Measurements from ENCODE around the gene DTX3L. TPM values are rescaled to one million over a fixed set of nuclear protein-coding genes. Genes with fewer than 3 reads are reported as not detected.
"Not testable (repeated sequence)": the region's sequence is repeated elsewhere in the genome, so short reads cannot be mapped to it uniquely, and the experiment has no call there.

The DTX3L gene
- total RNA-seq, 4 donors from 2014 or later: 21.6 to 33.5 (median 21.8) TPM

- Histone ChIP-seq H3K27me3 (no peaks in the 10 kb centered on the region), H3K4me3 (peak overlapping the region; percentile 75 to 93 (median 88)), H3K27ac (replicated peaks in 1 of 4) (peak overlapping the region; percentile 90 to 97 (median 95)), H3K9me3 (no peaks in the 10 kb centered on the region), H3K4me1 (peaks cover 23 to 68% (median 52%) of the 10 kb centered on the region in 4 donors), H3K36me3 (peaks cover 0 to 37% (median 34%) of the 10 kb centered on the region in 4 donors)
- TF ChIP-seq CTCF (IDR thresholded peaks at IDR 0.05) (no peak), EP300 (IDR thresholded peaks at IDR 0.05) (no peak), POLR2A (IDR thresholded peaks at IDR 0.05; ENCODE audit: low read depth) (no peak), POLR2AphosphoS5 (IDR thresholded peaks at IDR 0.05) (no peak)
- DNase-seq (ENCODE audit: extremely low spot score): no peak
- 28% methylated on average over 5 of the region's 5 CpGs for WGBS
- intact Hi-C loops (cut with DNase I): loop anchor here (5.0 to 10.0 kb wide), 2 partner anchors 171 to 231 kb away; partner anchors contain the start of genes HSPBAP1 and SLC49A4
These were observed 467 bp upstream of the DTX3L start for GRCh38 chr3:122563717-122564025.

- H3K27me3 ChIP-seq; H3K4me3 ChIP-seq; DNase-seq (ENCODE audit: extremely low spot score); H3K9me3 ChIP-seq: not testable (repeated sequence)
- intact Hi-C loops (cut with DNase I): loop anchor here (10.0 kb wide), 1 partner anchor 227 kb away; the partner anchor contains the start of genes HSPBAP1 and SLC49A4
- peaks cover 18 to 69% (median 59%) of the 10 kb centered on the region in 4 donors for H3K36me3 ChIP-seq
- peak overlapping the region; percentile 65 to 78 (median 72) for H3K27ac ChIP-seq (replicated peaks in 1 of 4)
- WGBS: over 99% methylated on average over 7 of the region's 7 CpGs
- H3K4me1 ChIP-seq: peaks cover 16 to 65% (median 51%) of the 10 kb centered on the region in 4 donors
These were observed 4.0 kb downstream of the DTX3L start for GRCh38 chr3:122568131-122568530.

- 40% methylated on average over 3 of the region's 3 CpGs for WGBS
- no peaks in the 10 kb centered on the region for H3K27me3 ChIP-seq
- no peak overlapping the region for H3K4me3 ChIP-seq
- H3K9me3 ChIP-seq: no peaks in the 10 kb centered on the region
- TF ChIP-seq EP300 (IDR thresholded peaks at IDR 0.05) (no peak), POLR2A (IDR thresholded peaks at IDR 0.05; ENCODE audit: low read depth) (no peak), POLR2AphosphoS5 (IDR thresholded peaks at IDR 0.05) (peak in 1 of 2 donors; percentile 58)
- peak overlapping the region; percentile 65 to 78 (median 72) for H3K27ac ChIP-seq (replicated peaks in 1 of 4)
- intact Hi-C loops (cut with DNase I): loop anchor here (10.0 kb wide), 1 partner anchor 226 kb away; the partner anchor contains the start of genes HSPBAP1 and SLC49A4
- peaks cover 18 to 75% (median 62%) of the 10 kb centered on the region in 4 donors for H3K36me3 ChIP-seq
- H3K4me1 ChIP-seq: peaks cover 12 to 64% (median 46%) of the 10 kb centered on the region in 4 donors
- DNase-seq (ENCODE audit: extremely low spot score): no peak
These were observed 4.6 kb downstream of the DTX3L start for GRCh38 chr3:122568755-122569154.

GRCh38 chr3:122572940-122573412 lies 8.8 kb downstream of the DTX3L start:
- Histone ChIP-seq H3K36me3 (peaks cover 18 to 62% (median 46%) of the 10 kb centered on the region in 4 donors), H3K9me3 (no peaks in the 10 kb centered on the region), H3K27me3 (no peaks in the 10 kb centered on the region), H3K4me3 (no peak overlapping the region), H3K27ac (replicated peaks in 1 of 4) (no peak overlapping the region), H3K4me1 (peaks cover 0 to 42% (median 33%) of the 10 kb centered on the region in 4 donors)
- WGBS: 84% methylated on average over 3 of the region's 3 CpGs
- no peak for DNase-seq (ENCODE audit: extremely low spot score)
- TF ChIP-seq POLR2A (IDR thresholded peaks at IDR 0.05; ENCODE audit: low read depth) (no peak), POLR2AphosphoS5 (IDR thresholded peaks at IDR 0.05) (no peak), CTCF (IDR thresholded peaks at IDR 0.05) (no peak), EP300 (IDR thresholded peaks at IDR 0.05) (no peak)
- intact Hi-C loops (cut with DNase I): no loop called here

GRCh38 chr3:122576174-122576940 lies 12.2 kb downstream of the DTX3L start:
- no peak overlapping the region for H3K27ac ChIP-seq (replicated peaks in 1 of 4)
- H3K36me3 ChIP-seq: peaks cover 11 to 33% (median 21%) of the 10 kb centered on the region in 4 donors
- WGBS: 84% methylated on average over 8 of the region's 8 CpGs
- TF ChIP-seq CTCF (IDR thresholded peaks at IDR 0.05): no peak
- TF ChIP-seq EP300 (IDR thresholded peaks at IDR 0.05): no peak
- no peak for TF ChIP-seq POLR2A (IDR thresholded peaks at IDR 0.05; ENCODE audit: low read depth)
- TF ChIP-seq POLR2AphosphoS5 (IDR thresholded peaks at IDR 0.05): no peak
- H3K27me3 ChIP-seq: no peaks in the 10 kb centered on the region
- peaks cover 0 to 18% (median 12%) of the 10 kb centered on the region in 4 donors for H3K4me1 ChIP-seq
- intact Hi-C loops (cut with DNase I): no loop called here
- H3K9me3 ChIP-seq: peaks cover 0 to 2% (median 0%) of the 10 kb centered on the region in 4 donors
- no peak for DNase-seq (ENCODE audit: extremely low spot score)
- no peak overlapping the region for H3K4me3 ChIP-seq

All from esophagus muscularis mucosa (tissue), 4 donors.